Hepatocyte (in vitro differentiated cells): ENCODE measurements around the gene RNF208. TPM values are rescaled to one million over a fixed set of nuclear protein-coding genes. Genes with fewer than 3 reads are reported as not detected.
A peak's percentile ranks its signal among the peaks of the same experiment; 100 is the strongest.

Experiments used
- DNase-seq: peaks from one replicate; pipeline ENCODE4 v3.0.0-alpha.2; 2016; ENCODE audit warnings: low spot score
- H2AFZ ChIP-seq: fragments of 200-600 bp; sonication (generic); 2 replicates; pipeline ENCODE4 v1.6.0; 2016; ENCODE audit warnings: antibody characterized with exemption, mild to moderate bottlenecking
- H3K27ac ChIP-seq: fragments of 200-600 bp; sonication (generic); 2 replicates; pipeline ENCODE4 v1.5.1; 2016; ENCODE audit warnings: mild to moderate bottlenecking
- H3K27me3 ChIP-seq: fragments of 200-600 bp; sonication (generic); 2 replicates; pipeline ENCODE4 v1.6.1; 2016
- H3K36me3 ChIP-seq: fragments of 200-600 bp; sonication (generic); replicated peaks from 2 replicates; pipeline ENCODE4 v1.5.1; 2016; ENCODE audit warnings: low read depth; ENCODE audit not compliant: insufficient read depth
- H3K4me1 ChIP-seq: fragments of 200-600 bp; sonication (generic); 2 replicates; pipeline ENCODE4 v1.5.1; 2016; ENCODE audit warnings: mild to moderate bottlenecking, moderate library complexity; ENCODE audit not compliant: insufficient read depth
- H3K4me2 ChIP-seq: fragments of 200-600 bp; sonication (generic); 2 replicates; pipeline ENCODE4 v1.6.0; 2016
- H3K4me3 ChIP-seq: fragments of 200-600 bp; sonication (generic); 2 replicates; pipeline ENCODE4 v1.5.1; 2016; ENCODE audit warnings: mild to moderate bottlenecking
- H3K79me2 ChIP-seq: fragments of 200-600 bp; sonication (generic); 2 replicates; pipeline ENCODE4 v1.6.0; 2017; ENCODE audit warnings: mild to moderate bottlenecking
- H3K9me2 ChIP-seq: fragments of 200-600 bp; sonication (generic); replicated peaks from 2 replicates; pipeline ENCODE4 v1.6.0; 2017; ENCODE audit warnings: mild to moderate bottlenecking; ENCODE audit not compliant: insufficient read depth
- H3K9me3 ChIP-seq: fragments of 200-600 bp; sonication (generic); 2 replicates; pipeline ENCODE4 v1.5.1; 2016; ENCODE audit warnings: low read depth, mild to moderate bottlenecking
- H4K20me1 ChIP-seq: fragments of 200-600 bp; sonication (generic); 2 replicates; pipeline ENCODE4 v1.6.0; 2016; ENCODE audit warnings: mild to moderate bottlenecking; ENCODE audit not compliant: insufficient read depth, poor library complexity, severe bottlenecking
- CTCF ChIP-seq: fragments of 200-600 bp; sonication (generic); IDR thresholded peaks from 2 replicates; pipeline ENCODE4 v1.5.1; 2016; ENCODE audit warnings: antibody characterized with exemption, mild to moderate bottlenecking; ENCODE audit not compliant: poor library complexity
- EZH2 ChIP-seq: fragments of 200-600 bp; sonication (generic); IDR thresholded peaks from 2 replicates; pipeline ENCODE4 v1.6.1; 2016; ENCODE audit warnings: antibody characterized with exemption, mild to moderate bottlenecking, borderline replicate concordance
- EZH2phosphoT487 ChIP-seq: fragments of 200-600 bp; sonication (generic); IDR thresholded peaks from one replicate; pipeline ENCODE4 v1.6.1; 2018; ENCODE audit warnings: antibody characterized with exemption, mild to moderate bottlenecking, low read depth, moderate library complexity; ENCODE audit not compliant: unreplicated experiment, severe bottlenecking
- WGBS: methylation state at CpG from one replicate; pipeline ENCODE4 v1.1.6; 2016; ENCODE audit warnings: low lambda C conversion rate; ENCODE audit errors: missing lambda C conversion rate; 5-methylcytosine and 5-hydroxymethylcytosine counted together
- polyA plus RNA-seq: library from polyadenylated mRNA; unstranded; fragments of >200 nt; fragmentation: Nextera tagmentation; extraction: Ambion mirVana; gene quantifications from 2 replicates; pipeline ENCODE4 v1.2.1, GENCODE V29; 2016
- total RNA-seq: library from RNA; depleted of rRNA; stranded (reverse); fragments of >200 nt; gene quantifications from 2 replicates; pipeline ENCODE4 v1.2.3, GENCODE V29; 2014

The RNF208 gene
- total and polyA plus RNA-seq, 2 experiments from 2014 or later = 1.6 to 3.3 TPM

- H3K36me3 ChIP-seq = no peaks in the 10 kb centered on the region
- no peak for TF ChIP-seq CTCF
- no peak for TF ChIP-seq EZH2
- TF ChIP-seq EZH2phosphoT487 = no peak
- peak; percentile 95 for DNase-seq
- H3K4me2 ChIP-seq = peak within 1 kb of the TSS; percentile 98
- peaks cover 15% of the 10 kb centered on the region for H3K4me1 ChIP-seq
- no peaks in the 10 kb centered on the region for H3K9me2 ChIP-seq
- H3K4me3 ChIP-seq = peak within 1 kb of the TSS; percentile 80
- peak within 1 kb of the TSS; percentile 78 for H2AFZ ChIP-seq
- H4K20me1 ChIP-seq = peaks cover 7% of the 10 kb centered on the region
- WGBS = 0% methylated on average over 18 of the region's 105 CpGs
- H3K9me3 ChIP-seq = no peaks in the 10 kb centered on the region
- H3K27me3 ChIP-seq = no peaks in the 10 kb centered on the region
- H3K79me2 ChIP-seq = peaks cover 20% of the 10 kb centered on the region
- H3K27ac ChIP-seq = peak within 1 kb of the TSS; percentile 52
Observed at GRCh38 chr9:137254624-137255447, 32.8 kb upstream of the RNF208 start, which contains the start of gene NELFB. Gene NELFB (plus strand): TSS chr9:137255327.

DNA sequence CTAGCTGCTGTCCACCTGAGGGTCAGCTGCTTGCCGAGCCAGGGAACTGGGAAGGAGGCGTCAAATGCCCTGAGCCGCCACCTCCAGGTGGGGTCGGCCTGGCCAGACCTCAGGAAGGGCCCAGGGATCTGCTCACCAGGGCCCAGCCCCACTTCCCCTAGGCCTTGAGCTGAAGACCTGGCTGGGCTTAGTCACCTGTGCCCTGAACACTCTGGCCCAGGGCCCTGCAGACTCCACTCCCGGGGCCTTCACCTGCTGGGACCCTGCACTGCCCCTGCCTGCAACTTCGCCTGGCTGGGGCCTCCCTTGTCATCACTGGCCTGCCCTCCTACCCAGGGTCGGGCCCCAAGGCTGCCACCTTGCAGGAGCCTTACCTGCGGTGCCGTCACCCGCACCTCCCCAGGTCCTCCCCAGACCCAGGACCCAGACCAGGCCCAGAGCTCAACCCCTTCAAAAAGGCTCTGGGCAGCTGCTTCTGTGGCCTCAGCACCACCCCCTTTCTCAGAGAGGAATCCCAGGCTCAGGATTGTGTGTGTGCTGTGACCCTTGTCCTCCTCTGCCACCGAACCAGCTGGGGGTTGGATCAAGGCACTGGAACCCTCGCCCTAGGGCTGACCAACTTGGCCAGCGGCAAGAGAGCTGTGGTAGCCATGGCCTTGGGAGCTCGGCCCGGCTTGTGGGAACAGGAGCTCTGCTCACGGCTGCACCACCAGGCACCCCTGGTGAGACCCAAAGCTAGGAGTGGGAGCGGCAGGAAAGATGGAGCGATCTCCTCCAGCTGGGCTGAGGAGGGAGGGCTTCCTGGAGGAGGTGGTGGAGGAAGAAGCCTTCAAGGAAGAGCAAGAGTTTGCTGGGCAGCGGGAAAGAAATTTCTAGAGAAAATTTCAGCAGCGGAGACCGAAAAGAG lies 31.9 kb upstream of the RNF208 start:
- Histone ChIP-seq H3K4me2 (peak overlapping the region; percentile 98), H2AFZ (peak overlapping the region; percentile 71), H3K9me2 (no peaks in the 10 kb centered on the region), H3K9me3 (no peaks in the 10 kb centered on the region), H4K20me1 (peaks cover 7% of the 10 kb centered on the region), H3K79me2 (peaks cover 20% of the 10 kb centered on the region), H3K36me3 (no peaks in the 10 kb centered on the region), H3K27ac (peak overlapping the region; percentile 36), H3K4me3 (peak overlapping the region; percentile 43), H3K4me1 (peaks cover 15% of the 10 kb centered on the region), H3K27me3 (no peaks in the 10 kb centered on the region)
- no peak for TF ChIP-seq CTCF
- no peak for TF ChIP-seq EZH2
- no peak for TF ChIP-seq EZH2phosphoT487
- DNase-seq = no peak
- WGBS = 52% methylated on average over 18 of the region's 21 CpGs

- H3K4me2 ChIP-seq = peak overlapping the region; percentile 98
- H4K20me1 ChIP-seq = peaks cover 7% of the 10 kb centered on the region
- no peak overlapping the region for H2AFZ ChIP-seq
- H3K4me1 ChIP-seq = peaks cover 15% of the 10 kb centered on the region
- no peak overlapping the region for H3K4me3 ChIP-seq
- H3K27me3 ChIP-seq = no peaks in the 10 kb centered on the region
- no peak overlapping the region for H3K27ac ChIP-seq
- TF ChIP-seq CTCF (no peak), EZH2 (no peak), EZH2phosphoT487 (no peak)
- no peaks in the 10 kb centered on the region for H3K9me2 ChIP-seq
- H3K36me3 ChIP-seq = no peaks in the 10 kb centered on the region
- 85% methylated on average over 25 of the region's 35 CpGs for WGBS
- peak; percentile 68 for DNase-seq
- H3K79me2 ChIP-seq = peaks cover 20% of the 10 kb centered on the region
- H3K9me3 ChIP-seq = no peaks in the 10 kb centered on the region
Observed at GRCh38 chr9:137252555-137253506, 30.8 kb upstream of the RNF208 start.
